ENCODE measurements around the gene EMCN. TPM values are rescaled to one million over a fixed set of nuclear protein-coding genes. Genes with fewer than 3 reads are reported as not detected.
A peak's percentile ranks its signal among the peaks of the same experiment; 100 is the strongest.
"Not testable (repeated sequence)": the region's sequence is repeated elsewhere in the genome, so short reads cannot be mapped to it uniquely, and the experiment has no call there.

Gene EMCN
- polyA plus RNA-seq (2013, experiment 1 of 2; ENCODE audit: insufficient read length), result 0.77 TPM
- 0.72 TPM for polyA plus RNA-seq (2013, experiment 2 of 2; ENCODE audit: insufficient read length)

GRCh38 chr4:100517864-100518341 lies at the start of gene EMCN:
Gene EMCN, minus strand, starts transcription at chr4:100518022. Its CDS starts 108 bp downstream, at chr4:100517914.
- DNase-seq, result peak; percentile 46

- DNase-seq, result no peak
These were observed 48.6 kb upstream of the EMCN start for GRCh38 chr4:100566396-100566795.

- no peak for DNase-seq
These were observed 39.5 kb upstream of the EMCN start for GRCh38 chr4:100557306-100557705.

GRCh38 chr4:100555611-100556337 lies 38.0 kb upstream of the EMCN start:
- DNase-seq, result no peak

- no peak for DNase-seq
These were observed 30.4 kb upstream of the EMCN start for GRCh38 chr4:100548200-100548560.

GRCh38 chr4:100547541-100548199 lies 29.8 kb upstream of the EMCN start:
- no peak for DNase-seq

- DNase-seq, result no peak
These were observed 27.6 kb upstream of the EMCN start for GRCh38 chr4:100545427-100545826.

- DNase-seq, result no peak
These were observed 22.3 kb upstream of the EMCN start for GRCh38 chr4:100540131-100540530.

GRCh38 chr4:100539706-100540105 lies 21.9 kb upstream of the EMCN start:
- no peak for DNase-seq

- DNase-seq, result no peak
These were observed 15.9 kb upstream of the EMCN start for GRCh38 chr4:100533741-100534140.

GRCh38 chr4:100530161-100530560 lies 12.3 kb upstream of the EMCN start:
- not testable (repeated sequence) for DNase-seq

- DNase-seq, result no peak
These were observed 7.9 kb upstream of the EMCN start for GRCh38 chr4:100525686-100526085.

GRCh38 chr4:100519205-100519604 lies 1.4 kb upstream of the EMCN start:
- DNase-seq, result no peak

- DNase-seq, result no peak
These were observed 1.6 kb downstream of the EMCN start for GRCh38 chr4:100516225-100516624.

- DNase-seq, result no peak
These were observed 5.9 kb downstream of the EMCN start for GRCh38 chr4:100511896-100512295.

- DNase-seq, result no peak
These were observed 7.3 kb downstream of the EMCN start for GRCh38 chr4:100510551-100510950.

- no peak for DNase-seq
These were observed 8.4 kb downstream of the EMCN start for GRCh38 chr4:100509386-100509785.

GRCh38 chr4:100508691-100509090 lies 9.1 kb downstream of the EMCN start:
- DNase-seq, result no peak

- DNase-seq, result no peak
These were observed 13.5 kb downstream of the EMCN start for GRCh38 chr4:100504086-100504874.

GRCh38 chr4:100497791-100498190 lies 20.0 kb downstream of the EMCN start:
- DNase-seq, result peak; percentile 63

- DNase-seq, result no peak
These were observed 22.7 kb downstream of the EMCN start for GRCh38 chr4:100495074-100495473.

- DNase-seq, result peak; percentile 46
These were observed 23.7 kb downstream of the EMCN start for GRCh38 chr4:100494166-100494565.

- DNase-seq, result peak; percentile 49
These were observed 24.1 kb downstream of the EMCN start for GRCh38 chr4:100493756-100494155.
